Measurements from ENCODE around the gene TRIM2. TPM values are rescaled to one million over a fixed set of nuclear protein-coding genes. Genes with fewer than 3 reads are reported as not detected.
A peak's percentile ranks its signal among the peaks of the same experiment; 100 is the strongest.

The TRIM2 gene
- total RNA-seq, 1 donor from 2014 or later: 28.7 TPM

DNA sequence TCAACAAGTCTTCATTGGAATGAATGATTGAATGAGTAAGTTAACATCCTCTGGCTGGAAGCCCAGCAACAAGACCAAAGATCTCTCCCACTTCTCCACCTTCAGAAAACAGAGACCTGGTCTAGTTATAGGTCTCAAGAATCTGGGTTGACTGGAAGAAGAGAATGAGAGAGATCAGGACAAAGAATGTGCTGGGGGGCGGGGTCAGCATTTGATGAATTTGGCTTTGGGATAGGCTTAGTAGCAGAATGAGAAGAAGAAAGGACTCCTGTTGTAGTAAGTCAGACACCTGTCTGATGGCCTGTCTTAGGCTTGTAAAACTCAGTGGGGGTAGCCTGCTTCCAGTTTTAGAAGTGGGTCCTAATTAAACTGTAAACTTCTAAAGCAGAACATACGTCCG lies 51.0 kb downstream of the TRIM2 start:
- Histone ChIP-seq H3K4me3 (no peak overlapping the region), H3K36me3 (no peaks in the 10 kb centered on the region), H3K4me1 (peaks cover 16% of the 10 kb centered on the region), H3K9me3 (no peaks in the 10 kb centered on the region), H3K27me3 (no peaks in the 10 kb centered on the region), H3K27ac (no peak overlapping the region)
- no peak for DNase-seq (ENCODE audit: extremely low spot score in 2 of 2)
- intact Hi-C loops (cut with DNase I): no loop called here
- TF ChIP-seq, protein P1, sequence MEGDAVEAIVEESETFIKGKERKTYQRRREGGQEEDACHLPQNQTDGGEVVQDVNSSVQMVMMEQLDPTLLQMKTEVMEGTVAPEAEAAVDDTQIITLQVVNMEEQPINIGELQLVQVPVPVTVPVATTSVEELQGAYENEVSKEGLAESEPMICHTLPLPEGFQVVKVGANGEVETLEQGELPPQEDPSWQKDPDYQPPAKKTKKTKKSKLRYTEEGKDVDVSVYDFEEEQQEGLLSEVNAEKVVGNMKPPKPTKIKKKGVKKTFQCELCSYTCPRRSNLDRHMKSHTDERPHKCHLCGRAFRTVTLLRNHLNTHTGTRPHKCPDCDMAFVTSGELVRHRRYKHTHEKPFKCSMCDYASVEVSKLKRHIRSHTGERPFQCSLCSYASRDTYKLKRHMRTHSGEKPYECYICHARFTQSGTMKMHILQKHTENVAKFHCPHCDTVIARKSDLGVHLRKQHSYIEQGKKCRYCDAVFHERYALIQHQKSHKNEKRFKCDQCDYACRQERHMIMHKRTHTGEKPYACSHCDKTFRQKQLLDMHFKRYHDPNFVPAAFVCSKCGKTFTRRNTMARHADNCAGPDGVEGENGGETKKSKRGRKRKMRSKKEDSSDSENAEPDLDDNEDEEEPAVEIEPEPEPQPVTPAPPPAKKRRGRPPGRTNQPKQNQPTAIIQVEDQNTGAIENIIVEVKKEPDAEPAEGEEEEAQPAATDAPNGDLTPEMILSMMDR (IDR thresholded peaks at IDR 0.05): no peak
- TF ChIP-seq POLR2A (IDR thresholded peaks at IDR 0.05): no peak

DNA sequence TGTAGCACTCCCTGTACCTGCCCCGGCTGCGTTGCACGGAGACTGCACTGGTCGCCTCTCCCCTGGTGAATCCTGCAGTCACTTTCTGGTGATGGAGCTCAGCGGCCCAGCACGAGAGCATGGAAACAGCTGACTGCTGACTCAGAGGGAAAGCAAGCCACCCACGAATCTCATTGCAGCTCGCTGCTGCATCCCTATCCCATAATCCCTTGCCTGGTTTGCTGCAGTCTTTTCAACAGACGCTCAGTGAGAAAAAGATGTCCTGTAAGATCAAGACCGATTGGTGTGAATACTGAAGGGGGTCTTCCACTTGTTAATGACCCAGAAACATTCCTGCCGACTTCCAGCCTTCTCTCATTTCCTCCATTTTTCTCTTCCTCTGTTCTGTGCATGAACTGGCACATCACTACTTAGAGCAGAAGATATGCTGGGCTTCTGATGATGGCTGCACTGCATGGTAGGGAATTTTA lies 52.9 kb downstream of the TRIM2 start:
- H3K27me3 ChIP-seq: no peaks in the 10 kb centered on the region
- H3K4me3 ChIP-seq: peak overlapping the region in 1 of 2 donors; percentile 10
- peaks cover 24% of the 10 kb centered on the region for H3K4me1 ChIP-seq
- TF ChIP-seq POLR2A (IDR thresholded peaks at IDR 0.05): no peak
- TF ChIP-seq POLR2AphosphoS5 (IDR thresholded peaks at IDR 0.05; ENCODE audit: insufficient read depth in 1 of 2, low read depth in 1 of 2): peak; percentile 29 to 54
- TF ChIP-seq, protein P1 (IDR thresholded peaks at IDR 0.05): no peak
- H3K36me3 ChIP-seq: no peaks in the 10 kb centered on the region
- peak overlapping the region; percentile 40 for H3K27ac ChIP-seq
- no peaks in the 10 kb centered on the region for H3K9me3 ChIP-seq
- intact Hi-C loops (cut with DNase I): no loop called here
- DNase-seq (ENCODE audit: extremely low spot score in 2 of 2): no peak

DNA sequence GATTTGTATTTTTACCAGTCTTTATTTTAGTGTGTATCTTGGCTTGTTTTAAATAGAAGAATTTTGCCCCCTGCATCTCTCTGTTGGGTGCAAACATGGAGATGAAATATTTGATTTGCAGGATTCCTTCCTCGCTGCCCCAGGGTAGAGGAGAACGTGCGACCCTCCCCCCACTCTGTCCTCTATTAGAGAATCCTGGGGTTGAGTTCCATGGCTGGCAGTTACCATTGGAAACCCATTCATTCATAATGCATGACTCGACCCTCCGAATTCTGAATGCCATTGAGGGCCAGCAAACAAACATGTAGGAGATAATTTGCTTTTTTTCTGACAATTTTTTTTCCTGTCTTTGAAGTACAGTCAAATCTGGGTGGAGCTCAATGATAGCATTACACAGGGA lies 53.7 kb downstream of the TRIM2 start:
- H3K36me3 ChIP-seq: no peaks in the 10 kb centered on the region
- peaks cover 24% of the 10 kb centered on the region for H3K4me1 ChIP-seq
- H3K9me3 ChIP-seq: no peaks in the 10 kb centered on the region
- TF ChIP-seq, protein P1 (IDR thresholded peaks at IDR 0.05): no peak
- TF ChIP-seq POLR2A (IDR thresholded peaks at IDR 0.05): no peak
- TF ChIP-seq POLR2AphosphoS5 (IDR thresholded peaks at IDR 0.05; ENCODE audit: insufficient read depth in 1 of 2, low read depth in 1 of 2): no peak
- no peak overlapping the region for H3K4me3 ChIP-seq
- peak overlapping the region; percentile 40 for H3K27ac ChIP-seq
- H3K27me3 ChIP-seq: no peaks in the 10 kb centered on the region
- no peak for DNase-seq (ENCODE audit: extremely low spot score in 2 of 2)
- intact Hi-C loops (cut with DNase I): no loop called here

DNA sequence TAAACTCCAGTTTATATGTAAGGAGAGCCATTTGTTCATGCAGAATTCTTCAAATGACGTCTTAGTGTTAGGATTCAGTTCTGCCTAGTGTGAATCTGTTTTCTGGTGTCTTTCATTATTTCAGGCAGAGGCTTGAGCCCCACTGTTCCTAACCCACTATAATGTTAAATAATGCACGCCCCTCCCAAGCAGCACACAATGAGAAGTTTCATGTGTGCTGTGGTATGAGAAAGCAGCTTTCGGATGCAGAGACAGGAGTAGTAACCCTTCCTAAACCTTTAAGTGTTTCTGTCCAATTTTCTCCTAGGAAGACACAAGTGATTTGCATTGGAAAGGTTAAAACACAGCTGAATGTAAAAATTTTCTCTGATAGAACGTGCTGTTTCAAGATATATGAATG lies 54.5 kb downstream of the TRIM2 start:
- intact Hi-C loops (cut with DNase I): no loop called here
- Histone ChIP-seq H3K4me1 (peaks cover 24% of the 10 kb centered on the region), H3K4me3 (no peak overlapping the region), H3K36me3 (no peaks in the 10 kb centered on the region), H3K9me3 (no peaks in the 10 kb centered on the region), H3K27me3 (no peaks in the 10 kb centered on the region), H3K27ac (no peak overlapping the region)
- TF ChIP-seq, protein P1 (IDR thresholded peaks at IDR 0.05): no peak
- TF ChIP-seq POLR2A (IDR thresholded peaks at IDR 0.05) (no peak), POLR2AphosphoS5 (IDR thresholded peaks at IDR 0.05; ENCODE audit: insufficient read depth in 1 of 2, low read depth in 1 of 2) (no peak)
- DNase-seq (ENCODE audit: extremely low spot score in 2 of 2): no peak

DNA sequence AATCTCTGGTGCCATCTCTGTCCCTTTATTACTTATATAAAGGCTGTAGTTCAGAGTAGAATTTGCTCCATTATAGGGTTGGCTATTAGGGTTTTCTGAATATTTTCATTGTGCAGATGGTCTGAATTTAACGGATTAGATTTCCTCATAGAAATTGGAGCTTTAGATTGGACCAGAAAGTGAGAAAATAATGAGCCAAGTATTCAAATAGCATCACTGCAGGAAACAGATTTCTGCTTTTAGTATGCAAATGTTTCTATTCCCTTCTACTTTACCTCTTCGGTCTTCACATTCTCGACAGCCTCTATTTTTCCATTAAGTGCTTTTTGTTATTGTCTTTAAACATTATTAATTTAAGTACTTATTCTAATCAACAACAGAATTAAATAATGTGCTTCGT lies 55.4 kb downstream of the TRIM2 start:
- TF ChIP-seq, protein P1 (IDR thresholded peaks at IDR 0.05): no peak
- TF ChIP-seq POLR2A (IDR thresholded peaks at IDR 0.05) (no peak), POLR2AphosphoS5 (IDR thresholded peaks at IDR 0.05; ENCODE audit: insufficient read depth in 1 of 2, low read depth in 1 of 2) (no peak)
- no peak overlapping the region for H3K27ac ChIP-seq
- intact Hi-C loops (cut with DNase I): no loop called here
- no peaks in the 10 kb centered on the region for H3K36me3 ChIP-seq
- no peaks in the 10 kb centered on the region for H3K27me3 ChIP-seq
- H3K4me1 ChIP-seq: peaks cover 24% of the 10 kb centered on the region
- no peaks in the 10 kb centered on the region for H3K9me3 ChIP-seq
- H3K4me3 ChIP-seq: no peak overlapping the region
- DNase-seq (ENCODE audit: extremely low spot score in 2 of 2): no peak

Data from vagina (tissue), 2 donors.